ENCODE measurements around the gene MRPL4. TPM values are rescaled to one million over a fixed set of nuclear protein-coding genes. Genes with fewer than 3 reads are reported as not detected.

The MRPL4 gene
- total and polyA plus RNA-seq, 2 of the 13 experiments (the other 11 are each of a cell fraction or from before 2014, with no cell fraction given), result 40.6 to 42.5 TPM

DNA sequence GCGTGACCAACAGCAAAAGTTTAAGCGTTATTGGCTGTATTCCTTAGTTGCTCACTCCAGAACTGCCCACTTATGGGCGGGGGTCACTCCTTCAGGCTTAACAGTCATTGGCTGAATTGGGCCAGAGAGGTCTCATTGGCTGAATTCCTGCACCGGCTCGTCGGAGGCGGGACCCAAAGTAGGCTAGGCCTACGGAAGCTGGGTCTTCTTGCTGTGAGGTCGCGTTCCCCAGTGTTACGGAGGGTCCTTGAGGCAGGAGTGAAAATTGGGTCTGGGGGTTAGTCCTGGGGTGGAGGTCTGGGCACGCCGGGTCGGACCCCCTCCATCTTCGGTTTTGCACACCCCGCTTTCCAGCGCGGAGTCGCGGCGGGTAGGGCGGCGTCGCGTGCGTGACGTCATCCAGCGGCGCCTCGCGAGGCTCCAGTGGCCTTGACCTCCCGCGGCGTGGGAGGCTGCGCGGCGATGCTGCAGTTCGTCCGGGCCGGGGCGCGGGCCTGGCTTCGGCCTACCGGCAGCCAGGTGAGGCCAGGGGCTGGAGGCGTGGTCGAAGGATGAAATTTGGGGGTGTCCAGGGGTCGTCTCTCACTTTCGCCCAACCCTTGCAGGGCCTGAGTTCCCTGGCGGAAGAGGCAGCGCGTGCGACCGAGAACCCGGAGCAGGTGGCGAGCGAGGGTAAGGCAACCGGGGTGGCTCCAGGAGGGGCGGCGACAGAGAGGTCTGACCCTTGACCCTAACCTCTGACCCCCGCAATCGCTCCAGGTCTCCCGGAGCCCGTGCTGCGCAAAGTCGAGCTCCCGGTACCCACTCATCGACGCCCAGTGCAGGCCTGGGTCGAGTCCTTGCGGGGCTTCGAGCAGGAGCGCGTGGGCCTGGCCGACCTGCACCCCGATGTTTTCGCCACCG lies at the start of gene MRPL4 (continued):
- TF ChIP-seq, protein P1, sequence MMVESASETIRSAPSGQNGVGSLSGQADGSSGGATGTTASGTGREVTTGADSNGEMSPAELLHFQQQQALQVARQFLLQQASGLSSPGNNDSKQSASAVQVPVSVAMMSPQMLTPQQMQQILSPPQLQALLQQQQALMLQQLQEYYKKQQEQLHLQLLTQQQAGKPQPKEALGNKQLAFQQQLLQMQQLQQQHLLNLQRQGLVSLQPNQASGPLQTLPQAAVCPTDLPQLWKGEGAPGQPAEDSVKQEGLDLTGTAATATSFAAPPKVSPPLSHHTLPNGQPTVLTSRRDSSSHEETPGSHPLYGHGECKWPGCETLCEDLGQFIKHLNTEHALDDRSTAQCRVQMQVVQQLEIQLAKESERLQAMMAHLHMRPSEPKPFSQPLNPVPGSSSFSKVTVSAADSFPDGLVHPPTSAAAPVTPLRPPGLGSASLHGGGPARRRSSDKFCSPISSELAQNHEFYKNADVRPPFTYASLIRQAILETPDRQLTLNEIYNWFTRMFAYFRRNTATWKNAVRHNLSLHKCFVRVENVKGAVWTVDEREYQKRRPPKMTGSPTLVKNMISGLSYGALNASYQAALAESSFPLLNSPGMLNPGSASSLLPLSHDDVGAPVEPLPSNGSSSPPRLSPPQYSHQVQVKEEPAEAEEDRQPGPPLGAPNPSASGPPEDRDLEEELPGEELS (CRISPR knock-in tag; IDR thresholded peaks at IDR 0.05), result peak; percentile 53
- TF ChIP-seq NKX3-1 (CRISPR knock-in tag; IDR thresholded peaks at IDR 0.05) (peak; percentile 62; the same call in 1 of the 2 replicates), WIZ (CRISPR knock-in tag; IDR thresholded peaks at IDR 0.05) (peak; percentile 71), MTA1 (CRISPR knock-in tag; IDR thresholded peaks at IDR 0.05; ENCODE audit: borderline replicate concordance) (peak; percentile 86; the same call in 1 of the 2 replicates), MED8 (CRISPR knock-in tag; IDR thresholded peaks at IDR 0.05; ENCODE audit: insufficient replicate concordance) (peak; percentile 66), MEIS1 (CRISPR knock-in tag; IDR thresholded peaks at IDR 0.05; ENCODE audit: borderline replicate concordance) (no peak), ZFX (CRISPR knock-in tag; IDR thresholded peaks at IDR 0.05; ENCODE audit: low read depth) (peak; percentile 99), CREB1 (IDR thresholded peaks at IDR 0.05) (peak; percentile 100), CREB1 (CRISPR knock-in tag; IDR thresholded peaks at IDR 0.05) (peak; percentile 97), CBX5 (CRISPR knock-in tag; IDR thresholded peaks at IDR 0.05; ENCODE audit: borderline replicate concordance) (peak; percentile 43; the same call in 1 of the 2 replicates), ZNF691 (CRISPR knock-in tag; IDR thresholded peaks at IDR 0.05; ENCODE audit: borderline replicate concordance, low read depth) (no peak; the same call in 1 of the 2 replicates)
- TF ChIP-seq, protein P2, sequence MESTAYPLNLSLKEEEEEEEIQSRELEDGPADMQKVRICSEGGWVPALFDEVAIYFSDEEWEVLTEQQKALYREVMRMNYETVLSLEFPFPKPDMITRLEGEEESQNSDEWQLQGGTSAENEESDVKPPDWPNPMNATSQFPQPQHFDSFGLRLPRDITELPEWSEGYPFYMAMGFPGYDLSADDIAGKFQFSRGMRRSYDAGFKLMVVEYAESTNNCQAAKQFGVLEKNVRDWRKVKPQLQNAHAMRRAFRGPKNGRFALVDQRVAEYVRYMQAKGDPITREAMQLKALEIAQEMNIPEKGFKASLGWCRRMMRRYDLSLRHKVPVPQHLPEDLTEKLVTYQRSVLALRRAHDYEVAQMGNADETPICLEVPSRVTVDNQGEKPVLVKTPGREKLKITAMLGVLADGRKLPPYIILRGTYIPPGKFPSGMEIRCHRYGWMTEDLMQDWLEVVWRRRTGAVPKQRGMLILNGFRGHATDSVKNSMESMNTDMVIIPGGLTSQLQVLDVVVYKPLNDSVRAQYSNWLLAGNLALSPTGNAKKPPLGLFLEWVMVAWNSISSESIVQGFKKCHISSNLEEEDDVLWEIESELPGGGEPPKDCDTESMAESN (CRISPR knock-in tag; conservative IDR thresholded peaks at IDR 0.05), result peak; percentile 92
- TF ChIP-seq, protein P3, sequence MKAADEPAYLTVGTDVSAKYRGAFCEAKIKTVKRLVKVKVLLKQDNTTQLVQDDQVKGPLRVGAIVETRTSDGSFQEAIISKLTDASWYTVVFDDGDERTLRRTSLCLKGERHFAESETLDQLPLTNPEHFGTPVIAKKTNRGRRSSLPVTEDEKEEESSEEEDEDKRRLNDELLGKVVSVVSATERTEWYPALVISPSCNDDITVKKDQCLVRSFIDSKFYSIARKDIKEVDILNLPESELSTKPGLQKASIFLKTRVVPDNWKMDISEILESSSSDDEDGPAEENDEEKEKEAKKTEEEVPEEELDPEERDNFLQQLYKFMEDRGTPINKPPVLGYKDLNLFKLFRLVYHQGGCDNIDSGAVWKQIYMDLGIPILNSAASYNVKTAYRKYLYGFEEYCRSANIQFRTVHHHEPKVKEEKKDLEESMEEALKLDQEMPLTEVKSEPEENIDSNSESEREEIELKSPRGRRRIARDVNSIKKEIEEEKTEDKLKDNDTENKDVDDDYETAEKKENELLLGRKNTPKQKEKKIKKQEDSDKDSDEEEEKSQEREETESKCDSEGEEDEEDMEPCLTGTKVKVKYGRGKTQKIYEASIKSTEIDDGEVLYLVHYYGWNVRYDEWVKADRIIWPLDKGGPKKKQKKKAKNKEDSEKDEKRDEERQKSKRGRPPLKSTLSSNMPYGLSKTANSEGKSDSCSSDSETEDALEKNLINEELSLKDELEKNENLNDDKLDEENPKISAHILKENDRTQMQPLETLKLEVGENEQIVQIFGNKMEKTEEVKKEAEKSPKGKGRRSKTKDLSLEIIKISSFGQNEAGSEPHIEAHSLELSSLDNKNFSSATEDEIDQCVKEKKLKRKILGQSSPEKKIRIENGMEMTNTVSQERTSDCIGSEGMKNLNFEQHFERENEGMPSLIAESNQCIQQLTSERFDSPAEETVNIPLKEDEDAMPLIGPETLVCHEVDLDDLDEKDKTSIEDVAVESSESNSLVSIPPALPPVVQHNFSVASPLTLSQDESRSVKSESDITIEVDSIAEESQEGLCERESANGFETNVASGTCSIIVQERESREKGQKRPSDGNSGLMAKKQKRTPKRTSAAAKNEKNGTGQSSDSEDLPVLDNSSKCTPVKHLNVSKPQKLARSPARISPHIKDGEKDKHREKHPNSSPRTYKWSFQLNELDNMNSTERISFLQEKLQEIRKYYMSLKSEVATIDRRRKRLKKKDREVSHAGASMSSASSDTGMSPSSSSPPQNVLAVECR (CRISPR knock-in tag; IDR thresholded peaks at IDR 0.05; ENCODE audit: borderline replicate concordance), result peak; percentile 99

Data from HepG2 (cell line).